ENCODE data around the gene WDR38. TPM values are rescaled to one million over a fixed set of nuclear protein-coding genes. Genes with fewer than 3 reads are reported as not detected.

The WDR38 gene
- total and polyA plus RNA-seq, 2 of the 13 experiments (the other 11 are each of a cell fraction or from before 2014, with no cell fraction given) = not detected

DNA sequence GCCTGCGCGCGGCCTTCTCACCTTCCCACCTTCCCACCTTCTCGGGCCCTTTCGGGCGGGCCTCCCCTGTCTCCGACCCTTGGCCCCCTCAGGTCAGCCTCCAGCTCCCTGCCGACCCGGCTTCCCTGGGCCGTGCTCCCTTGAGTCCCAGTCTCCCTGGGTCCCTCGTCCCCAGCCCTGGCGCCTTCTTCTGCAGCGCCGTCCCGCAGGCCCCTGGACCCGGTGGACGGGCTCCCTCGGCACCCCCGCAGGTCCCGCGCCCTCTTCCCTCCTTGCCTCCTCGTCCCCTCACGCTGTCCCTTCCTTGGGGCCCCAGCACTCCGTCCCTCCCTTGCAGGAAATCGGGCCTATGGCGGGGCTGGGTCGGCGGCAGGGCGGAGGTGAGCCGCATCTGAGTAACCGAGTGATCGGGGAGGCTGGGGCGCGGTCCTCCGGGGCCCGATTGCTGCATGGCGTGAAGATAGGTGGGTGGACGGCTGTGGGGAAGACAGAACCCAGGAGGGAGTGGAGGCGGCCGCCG lies 16.3 kb downstream of the WDR38 start (continued):
- TF ChIP-seq NCOR1 (IDR thresholded peaks at IDR 0.05; ENCODE audit: borderline replicate concordance, low read length) (no peak), SUZ12 (IDR thresholded peaks at IDR 0.05; ENCODE audit: low read depth, low read length) (no peak), FOXA1 (IDR thresholded peaks at IDR 0.05) (no peak), FOXA1 (CRISPR knock-in tag; IDR thresholded peaks at IDR 0.05) (no peak), ETS1 (CRISPR knock-in tag; IDR thresholded peaks at IDR 0.05) (no peak), ARID4A (CRISPR knock-in tag; IDR thresholded peaks at IDR 0.05; ENCODE audit: borderline replicate concordance) (no peak), MLLT10 (CRISPR knock-in tag; IDR thresholded peaks at IDR 0.05) (no peak), ZNF879 (CRISPR knock-in tag; IDR thresholded peaks at IDR 0.05) (no peak), TEAD2 (CRISPR knock-in tag; IDR thresholded peaks at IDR 0.05) (no peak), ZBTB20 (CRISPR knock-in tag; IDR thresholded peaks at IDR 0.05; ENCODE audit: borderline replicate concordance, low read depth) (peak; percentile 47; the same call in 1 of the 2 replicates), KDM1A (CRISPR knock-in tag; IDR thresholded peaks at IDR 0.05) (no peak), KAT8 (CRISPR knock-in tag; IDR thresholded peaks at IDR 0.05) (no peak), SP1 (IDR thresholded peaks at IDR 0.05) (no peak), SP1 (CRISPR knock-in tag; IDR thresholded peaks at IDR 0.05) (no peak), SIX4 (CRISPR knock-in tag; IDR thresholded peaks at IDR 0.05) (no peak), ZNF207 (IDR thresholded peaks at IDR 0.05; ENCODE audit: borderline replicate concordance) (no peak), TAF1 (CRISPR knock-in tag; IDR thresholded peaks at IDR 0.05) (no peak), HOXA3 (CRISPR knock-in tag; IDR thresholded peaks at IDR 0.05) (no peak), ZNF670 (CRISPR knock-in tag; IDR thresholded peaks at IDR 0.05; ENCODE audit: borderline replicate concordance) (no peak), NFATC3 (CRISPR knock-in tag; IDR thresholded peaks at IDR 0.05) (no peak), ZMYM3 (CRISPR knock-in tag; IDR thresholded peaks at IDR 0.05) (no peak), NRL (CRISPR knock-in tag; IDR thresholded peaks at IDR 0.05; ENCODE audit: borderline replicate concordance) (no peak)
- TF ChIP-seq, protein P1, sequence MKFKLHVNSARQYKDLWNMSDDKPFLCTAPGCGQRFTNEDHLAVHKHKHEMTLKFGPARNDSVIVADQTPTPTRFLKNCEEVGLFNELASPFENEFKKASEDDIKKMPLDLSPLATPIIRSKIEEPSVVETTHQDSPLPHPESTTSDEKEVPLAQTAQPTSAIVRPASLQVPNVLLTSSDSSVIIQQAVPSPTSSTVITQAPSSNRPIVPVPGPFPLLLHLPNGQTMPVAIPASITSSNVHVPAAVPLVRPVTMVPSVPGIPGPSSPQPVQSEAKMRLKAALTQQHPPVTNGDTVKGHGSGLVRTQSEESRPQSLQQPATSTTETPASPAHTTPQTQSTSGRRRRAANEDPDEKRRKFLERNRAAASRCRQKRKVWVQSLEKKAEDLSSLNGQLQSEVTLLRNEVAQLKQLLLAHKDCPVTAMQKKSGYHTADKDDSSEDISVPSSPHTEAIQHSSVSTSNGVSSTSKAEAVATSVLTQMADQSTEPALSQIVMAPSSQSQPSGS (CRISPR knock-in tag; IDR thresholded peaks at IDR 0.05) = no peak
- TF ChIP-seq, protein P2, sequence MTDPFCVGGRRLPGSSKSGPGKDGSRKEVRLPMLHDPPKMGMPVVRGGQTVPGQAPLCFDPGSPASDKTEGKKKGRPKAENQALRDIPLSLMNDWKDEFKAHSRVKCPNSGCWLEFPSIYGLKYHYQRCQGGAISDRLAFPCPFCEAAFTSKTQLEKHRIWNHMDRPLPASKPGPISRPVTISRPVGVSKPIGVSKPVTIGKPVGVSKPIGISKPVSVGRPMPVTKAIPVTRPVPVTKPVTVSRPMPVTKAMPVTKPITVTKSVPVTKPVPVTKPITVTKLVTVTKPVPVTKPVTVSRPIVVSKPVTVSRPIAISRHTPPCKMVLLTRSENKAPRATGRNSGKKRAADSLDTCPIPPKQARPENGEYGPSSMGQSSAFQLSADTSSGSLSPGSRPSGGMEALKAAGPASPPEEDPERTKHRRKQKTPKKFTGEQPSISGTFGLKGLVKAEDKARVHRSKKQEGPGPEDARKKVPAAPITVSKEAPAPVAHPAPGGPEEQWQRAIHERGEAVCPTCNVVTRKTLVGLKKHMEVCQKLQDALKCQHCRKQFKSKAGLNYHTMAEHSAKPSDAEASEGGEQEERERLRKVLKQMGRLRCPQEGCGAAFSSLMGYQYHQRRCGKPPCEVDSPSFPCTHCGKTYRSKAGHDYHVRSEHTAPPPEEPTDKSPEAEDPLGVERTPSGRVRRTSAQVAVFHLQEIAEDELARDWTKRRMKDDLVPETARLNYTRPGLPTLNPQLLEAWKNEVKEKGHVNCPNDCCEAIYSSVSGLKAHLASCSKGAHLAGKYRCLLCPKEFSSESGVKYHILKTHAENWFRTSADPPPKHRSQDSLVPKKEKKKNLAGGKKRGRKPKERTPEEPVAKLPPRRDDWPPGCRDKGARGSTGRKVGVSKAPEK (CRISPR knock-in tag; IDR thresholded peaks at IDR 0.05; ENCODE audit: borderline replicate concordance) = no peak
